GM21367 (cell line): ENCODE results near the gene HIC1.

Experiments
- ATAC-seq: cut with Tn5 transposase; IDR thresholded peaks from one replicate; pipeline ENCODE4 v1.9.1; 2021; ENCODE audit not compliant: unreplicated experiment

HIC1 gene

GRCh38 chr17:2042933-2043332 lies 12.0 kb upstream of the HIC1 start:
- ATAC-seq = no peak

DNA sequence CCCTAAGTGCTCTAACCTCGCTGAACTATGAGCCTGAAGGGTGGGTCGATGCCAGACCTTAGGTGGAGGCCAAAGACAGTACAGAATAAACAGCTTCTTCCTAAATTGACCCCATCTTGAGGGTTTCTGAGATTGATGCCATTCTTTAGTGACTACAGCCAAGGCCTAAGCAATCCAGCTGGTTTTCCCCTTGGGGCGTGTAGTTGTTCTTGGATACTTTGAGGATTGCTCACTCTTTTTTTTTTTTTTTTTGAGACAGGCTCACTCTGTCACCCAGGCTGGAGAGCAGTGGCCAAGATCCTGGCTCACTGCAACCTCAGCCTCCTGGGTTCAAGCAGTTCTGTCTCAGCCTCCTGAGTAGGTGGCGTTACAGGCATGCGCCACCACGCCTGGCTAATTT lies 11.1 kb upstream of the HIC1 start:
- ATAC-seq = no peak

DNA sequence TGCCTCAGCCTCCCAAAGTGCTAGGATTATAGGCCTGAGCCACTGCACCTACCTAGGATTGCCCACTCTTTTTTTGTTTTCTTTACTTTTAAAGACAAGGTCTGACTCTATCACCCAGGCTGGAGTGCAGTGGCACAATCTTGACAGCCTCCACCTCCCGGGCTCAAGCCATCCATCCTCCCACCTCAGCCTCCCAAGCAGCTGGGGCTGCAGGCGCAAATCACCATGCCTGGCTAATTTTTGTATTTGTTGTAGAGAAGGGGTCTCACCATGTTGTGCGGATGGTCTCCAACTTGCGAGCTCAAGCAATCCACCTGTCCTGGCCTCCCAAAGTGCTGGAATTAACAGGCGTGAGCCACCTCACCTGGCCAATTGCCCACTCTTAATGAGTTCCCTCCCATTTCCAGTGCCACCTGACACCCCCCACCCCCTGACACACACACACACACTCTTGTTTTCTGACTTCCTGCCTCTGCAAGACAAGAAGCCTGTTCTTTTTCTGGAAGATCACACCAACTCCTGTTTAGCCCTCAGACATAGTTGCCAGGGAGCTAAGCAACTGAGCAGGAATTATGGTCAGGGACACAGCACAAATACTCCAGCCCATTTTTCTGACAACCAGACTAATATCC lies 10.5 kb upstream of the HIC1 start:
- no peak for ATAC-seq

DNA sequence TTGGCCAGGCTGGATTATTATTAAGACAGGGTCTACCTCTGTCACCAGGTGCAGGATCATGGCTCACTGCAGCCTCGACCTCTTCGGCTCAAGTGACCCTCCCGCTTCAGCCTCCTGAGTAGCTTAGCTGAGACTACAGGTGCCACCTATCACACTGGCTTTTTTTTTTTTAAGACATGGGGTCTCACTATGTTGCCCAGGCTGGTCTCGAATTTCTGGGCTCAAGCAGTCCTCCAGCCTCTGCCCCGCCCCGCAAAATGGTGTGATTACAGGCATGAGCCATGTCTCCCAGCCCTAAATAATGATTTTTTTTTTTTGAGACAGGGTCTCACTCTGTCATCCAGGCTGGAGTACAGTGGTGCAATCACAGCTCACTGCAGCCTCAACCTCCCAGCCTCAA lies 7.3 kb upstream of the HIC1 start:
- no peak for ATAC-seq

- no peak for ATAC-seq
Observed at GRCh38 chr17:2048805-2049204, 6.1 kb upstream of the HIC1 start.

DNA sequence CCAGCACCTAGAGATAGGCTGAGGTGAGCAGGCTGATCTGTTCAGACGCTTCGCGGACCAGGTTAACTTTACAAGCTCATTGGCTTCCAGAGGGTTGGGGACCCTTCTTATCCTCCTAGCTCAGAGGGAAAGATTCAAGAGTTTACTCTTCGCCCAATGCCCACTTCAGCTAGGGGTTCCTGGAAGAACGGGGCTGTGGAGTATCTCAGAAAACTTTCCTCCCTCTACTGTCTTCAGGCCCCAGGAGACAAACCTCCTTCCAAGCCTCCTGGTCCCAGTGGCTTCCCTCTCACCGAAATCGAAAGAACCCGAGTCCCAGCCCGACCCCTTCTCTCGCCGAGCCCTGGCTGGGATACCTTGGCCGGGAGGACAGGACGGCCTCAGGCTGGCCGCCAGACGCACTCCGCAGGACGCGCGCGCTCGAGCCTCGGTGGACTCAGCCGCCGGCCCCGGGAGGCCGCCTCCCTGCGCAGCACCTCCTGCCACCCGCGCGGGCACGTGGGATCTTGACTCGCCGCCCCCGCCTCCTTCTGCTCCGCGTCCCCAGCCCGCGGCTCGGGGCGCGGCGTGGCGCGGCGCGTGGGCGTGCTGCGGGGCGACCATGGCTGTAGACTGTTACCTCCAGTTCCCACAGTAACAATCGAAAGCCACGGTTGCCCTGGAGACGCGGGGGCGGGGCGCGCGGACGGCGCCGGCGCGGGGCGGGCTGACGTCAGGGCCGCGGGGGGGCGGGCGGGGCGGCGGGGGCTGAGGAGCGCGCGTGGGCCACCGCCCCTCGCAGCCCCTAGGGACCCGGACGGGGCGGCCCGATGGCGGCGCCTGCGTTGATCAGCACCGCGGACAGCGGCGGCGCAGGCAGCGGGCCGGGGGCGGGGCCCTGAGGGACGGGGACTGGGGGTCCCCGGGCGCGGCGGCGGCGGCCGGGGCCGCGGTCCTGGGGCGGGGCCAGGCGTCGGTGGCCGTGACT lies 5.3 kb upstream of the HIC1 start:
- ATAC-seq = no peak

DNA sequence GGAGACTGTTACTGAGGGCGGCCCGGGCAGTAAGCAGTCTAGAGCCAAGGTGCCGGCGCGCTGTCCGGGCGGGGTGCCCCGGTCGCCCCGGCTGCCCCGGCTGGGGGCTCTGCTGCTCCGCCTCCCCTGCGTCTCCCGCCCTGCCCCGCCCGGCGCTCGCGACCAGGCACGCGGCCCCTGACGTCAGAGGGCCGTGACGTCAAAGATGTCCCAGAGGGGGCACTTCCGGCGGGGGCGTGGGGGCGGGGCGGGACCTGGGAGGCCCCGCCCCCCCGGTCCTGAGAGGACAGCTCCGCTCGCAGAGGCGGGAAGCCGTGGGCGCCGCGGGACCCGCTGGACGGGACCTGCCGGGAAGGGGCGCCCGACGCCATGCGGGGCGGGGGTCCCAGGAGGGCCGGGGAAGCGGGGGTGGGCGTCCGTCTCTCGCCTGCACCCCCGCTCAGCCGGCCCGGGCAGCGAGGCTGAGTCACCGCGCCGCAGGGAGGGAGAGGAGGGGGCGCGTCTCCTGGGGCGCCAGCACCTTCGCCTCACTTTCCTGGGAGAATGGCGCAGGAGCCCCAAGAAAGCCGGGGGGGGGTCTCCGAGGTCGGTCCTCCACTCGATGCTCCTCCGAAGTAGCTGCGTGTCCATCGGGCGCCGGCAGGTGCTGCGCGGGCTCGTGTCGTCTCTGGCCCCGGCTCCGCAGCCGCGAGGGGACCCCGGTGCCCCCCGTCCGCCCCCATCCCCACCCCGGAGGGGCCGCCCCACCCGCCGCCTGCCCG lies 4.4 kb upstream of the HIC1 start:
- no peak for ATAC-seq

DNA sequence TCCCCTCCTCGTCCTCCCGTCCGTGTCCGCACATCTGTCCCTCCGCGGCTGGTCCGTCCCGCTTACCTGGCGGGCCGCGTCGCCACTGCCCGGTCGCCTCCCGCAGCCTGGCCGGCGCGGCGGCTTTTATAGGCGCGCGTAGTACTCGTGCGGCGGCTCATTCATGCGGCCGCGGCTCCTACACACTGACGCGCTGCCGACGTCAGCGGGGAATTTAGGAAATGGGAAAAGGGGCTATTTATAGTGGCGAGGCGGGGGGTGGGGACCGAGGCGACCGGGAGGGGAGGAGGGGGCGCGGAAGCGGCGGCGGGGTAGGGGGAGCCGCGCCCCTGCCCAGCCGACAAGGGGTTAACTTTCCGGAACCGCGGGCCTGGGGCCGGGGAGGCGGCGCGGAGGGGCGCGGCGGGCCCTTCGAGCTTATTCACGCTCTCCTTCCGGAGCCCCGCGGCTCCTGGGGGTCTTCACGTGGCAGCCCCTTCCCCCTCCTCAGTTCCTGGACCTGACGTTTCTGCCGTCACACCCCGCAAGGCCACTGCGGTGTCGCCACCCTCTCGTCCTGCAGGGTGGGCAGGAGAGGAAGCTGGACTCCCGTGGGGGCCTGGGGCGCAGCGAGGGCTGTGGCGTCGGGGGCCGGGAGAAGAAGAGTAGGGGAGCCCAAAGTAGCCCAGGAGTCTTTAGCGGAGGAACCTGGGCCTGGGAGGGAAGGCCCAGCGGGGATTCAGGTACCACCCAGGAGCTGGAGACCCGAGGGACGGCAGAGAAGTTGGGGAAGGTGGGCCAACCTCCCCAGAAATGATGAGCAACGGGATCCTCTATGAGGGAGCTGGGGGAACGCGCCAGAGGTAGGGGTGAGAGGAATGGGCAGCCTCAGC lies 3.6 kb upstream of the HIC1 start:
- ATAC-seq = no peak

GRCh38 chr17:2051933-2052559 lies 2.9 kb upstream of the HIC1 start:
- ATAC-seq = no peak

DNA sequence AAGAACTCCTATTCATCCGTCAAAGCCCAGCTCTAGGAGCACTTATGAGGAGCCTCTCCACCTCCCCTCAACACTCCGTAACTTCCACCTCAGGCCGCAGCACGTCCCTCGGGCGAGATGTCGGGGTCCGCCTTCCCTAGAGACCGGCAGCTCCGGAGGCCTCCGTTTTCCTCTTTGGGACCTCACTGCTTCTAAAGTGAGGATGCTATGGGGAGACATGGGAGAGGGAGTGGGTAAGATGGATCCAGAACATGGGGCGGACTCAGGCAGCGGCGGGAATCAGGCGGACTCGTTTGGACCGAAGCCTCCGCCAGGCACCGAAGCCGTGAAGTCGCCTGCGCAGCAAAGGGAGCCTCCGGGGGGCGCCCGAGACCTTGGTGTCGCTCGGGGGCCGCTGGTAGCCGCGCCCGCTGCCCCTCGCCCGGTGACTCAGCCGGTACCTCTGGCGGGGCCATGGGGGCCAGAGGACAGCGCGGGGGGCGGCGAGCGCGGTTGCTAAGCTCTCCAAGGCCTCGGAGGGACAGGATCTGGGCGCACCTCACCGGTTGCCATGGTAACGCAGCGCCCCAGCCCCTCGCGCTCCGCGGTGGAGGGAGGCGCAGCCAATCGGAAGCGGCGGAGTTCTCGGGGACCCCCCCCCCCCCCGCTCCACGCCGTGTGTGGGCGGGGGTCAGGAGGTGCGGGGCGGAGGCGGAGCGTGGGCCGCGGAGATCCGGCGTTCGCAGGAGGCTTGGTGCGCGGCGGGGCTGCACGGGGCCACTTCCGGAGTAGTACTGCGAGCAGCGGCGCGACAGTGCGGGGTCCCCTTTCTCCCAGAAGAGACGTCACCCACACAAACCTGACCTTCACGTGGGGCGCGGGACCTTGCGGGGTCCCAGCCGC lies 1.3 kb upstream of the HIC1 start:
- ATAC-seq = no peak

- ATAC-seq = no peak
Observed at GRCh38 chr17:2054262-2054511, 716 bp upstream of the HIC1 start.

GRCh38 chr17:2055292-2056205 lies 646 bp downstream of the HIC1 start:
- no peak for ATAC-seq

GRCh38 chr17:2056206-2057174 lies 1.6 kb downstream of the HIC1 start:
- no peak for ATAC-seq

- ATAC-seq = no peak
Observed at GRCh38 chr17:2057175-2057759, 2.4 kb downstream of the HIC1 start.

- ATAC-seq = no peak
Observed at GRCh38 chr17:2057760-2058585, 3.1 kb downstream of the HIC1 start.
